IMR-90 (cell line): ENCODE measurements around the gene KLHL29. TPM values are rescaled to one million over a fixed set of nuclear protein-coding genes. Genes with fewer than 3 reads are reported as not detected.

Source experiments
- ATAC-seq: fragments of 200-7000 bp; cut with Tn5 transposase; 2 replicates; pipeline ENCODE4 v1.9.1; 2020; ENCODE audit warnings: low read depth, mild to moderate bottlenecking, moderate library complexity
- BruUV-seq: library from RNA; stranded (reverse); fragments of 400-500 nt; replicated peaks from 2 replicates; lab custom pipeline; 2021; lab: Mats Ljungman, UMichigan
- CTCF ChIA-PET: fragments of 300-600 bp; formaldehyde crosslinking; extraction: SDS; loops from one replicate; lab custom pipeline; 2021; ENCODE audit warnings: antibody characterized with exemption; lab: Yijun Ruan, JAX
- POLR2A ChIA-PET: fragments of 300-600 bp; sonication (Branson Sonifier 250); formaldehyde crosslinking; loops from one replicate; lab custom pipeline; 2022; ENCODE audit warnings: antibody characterized with exemption; ENCODE audit not compliant: unreplicated experiment; lab: Charles Lee
- DNase-seq: peaks from one replicate; pipeline ENCODE4 v3.0.0; 2013
- H2AFZ ChIP-seq: replicated peaks from 2 replicates; pipeline ENCODE3; 2013; ENCODE audit warnings: low read length, mild to moderate bottlenecking; ENCODE audit not compliant: poor library complexity
- H2AK5ac ChIP-seq: 2 replicates; pipeline ENCODE4 v1.6.1; 2013; ENCODE audit warnings: low read depth, low read length, inconsistent platforms
- H2AK9ac ChIP-seq: replicated peaks from 2 replicates; pipeline ENCODE3; 2013; ENCODE audit warnings: mild to moderate bottlenecking, low read depth, low read length, moderate library complexity; ENCODE audit not compliant: poor library complexity
- H2BK120ac ChIP-seq: 2 replicates; pipeline ENCODE4 v1.6.1; 2013; ENCODE audit warnings: low read depth, low read length, inconsistent platforms
- H2BK15ac ChIP-seq: 3 replicates; pipeline ENCODE4 v1.6.1; 2013; ENCODE audit warnings: low read depth, low read length, inconsistent platforms
- H2BK20ac ChIP-seq: 2 replicates; pipeline ENCODE4 v1.6.1; 2013; ENCODE audit warnings: low read depth, mild to moderate bottlenecking, inconsistent platforms, low read length, moderate library complexity
- H2BK5ac ChIP-seq: 2 replicates; pipeline ENCODE4 v1.6.1; 2013; ENCODE audit warnings: mild to moderate bottlenecking, low read depth, low read length, inconsistent platforms; ENCODE audit not compliant: poor library complexity, severe bottlenecking
- H3K14ac ChIP-seq: replicated peaks from 2 replicates; pipeline ENCODE4 v1.6.1; 2013; ENCODE audit warnings: low read depth, low read length, inconsistent platforms
- H3K18ac ChIP-seq: 2 replicates; pipeline ENCODE4 v1.6.1; 2013; ENCODE audit warnings: low read depth, low read length, control low read depth
- H3K23ac ChIP-seq: 2 replicates; pipeline ENCODE4 v1.6.1; 2013; ENCODE audit warnings: low read depth, low read length, inconsistent platforms
- H3K27ac ChIP-seq: 2 replicates; pipeline ENCODE4 v1.5.1; 2013; ENCODE audit warnings: mild to moderate bottlenecking, control low read depth, low read length; ENCODE audit not compliant: insufficient read depth
- H3K27me3 ChIP-seq: 2 replicates; pipeline ENCODE4 v1.6.1; 2013; ENCODE audit warnings: low read length; ENCODE audit not compliant: control insufficient read depth, insufficient read depth
- H3K36me3 ChIP-seq: 2 replicates; pipeline ENCODE4 v1.6.1; 2013; ENCODE audit warnings: low read length, mixed read lengths; ENCODE audit not compliant: control insufficient read depth, insufficient read depth
- H3K4ac ChIP-seq: 2 replicates; pipeline ENCODE4 v1.6.1; 2013; ENCODE audit warnings: low read depth, low read length, inconsistent platforms
- H3K4me1 ChIP-seq: 2 replicates; pipeline ENCODE4 v1.6.1; 2013; ENCODE audit warnings: low read length, mixed read lengths; ENCODE audit not compliant: control insufficient read depth, insufficient read depth
- H3K4me2 ChIP-seq: 2 replicates; pipeline ENCODE4 v1.6.1; 2013; ENCODE audit warnings: low read depth, mild to moderate bottlenecking, control low read depth, low read length, moderate library complexity
- H3K4me3 ChIP-seq: 2 replicates; pipeline ENCODE4 v1.5.1; 2013; ENCODE audit warnings: low read depth, mild to moderate bottlenecking, control low read depth, low read length, moderate library complexity; ENCODE audit not compliant: insufficient read depth
- H3K56ac ChIP-seq: 2 replicates; pipeline ENCODE4 v1.6.1; 2013; ENCODE audit warnings: low read length, inconsistent platforms; ENCODE audit not compliant: insufficient read depth; ENCODE audit errors: extremely low read depth
- H3K79me1 ChIP-seq, 2 experiments: 2 replicates each; pipeline ENCODE4 v1.6.1; 2013; ENCODE audit warnings: low read length in 2 of 2, inconsistent platforms in 1 of 2, low read depth in 1 of 2
- H3K9ac ChIP-seq: 2 replicates; pipeline ENCODE4 v1.6.1; 2013; ENCODE audit warnings: low read depth, low read length, control low read depth
- H3K9me1 ChIP-seq: 2 replicates; pipeline ENCODE4 v1.6.1; 2013; ENCODE audit warnings: low read length, inconsistent platforms; ENCODE audit not compliant: insufficient read depth
- H3K9me3 ChIP-seq: 2 replicates; pipeline ENCODE4 v1.6.1; 2013; ENCODE audit warnings: low read length; ENCODE audit not compliant: control insufficient read depth, insufficient read depth
- H4K20me1 ChIP-seq: 2 replicates; pipeline ENCODE4 v1.6.1; 2013; ENCODE audit warnings: low read length, inconsistent platforms; ENCODE audit not compliant: insufficient read depth
- H4K5ac ChIP-seq: 2 replicates; pipeline ENCODE4 v1.6.1; 2013; ENCODE audit warnings: mild to moderate bottlenecking, low read depth, low read length, control low read depth
- H4K8ac ChIP-seq, 2 experiments: 2 replicates each; pipeline ENCODE4 v1.6.1; 2013; ENCODE audit warnings: low read depth in 2 of 2, low read length in 2 of 2, control low read depth in 1 of 2, inconsistent platforms in 1 of 2
- H4K91ac ChIP-seq: 2 replicates; pipeline ENCODE4 v1.6.1; 2013; ENCODE audit warnings: low read depth, low read length, inconsistent platforms; ENCODE audit not compliant: insufficient read depth
- BHLHE40 ChIP-seq: fragments of 150-350 bp; IDR thresholded peaks from 2 replicates; pipeline ENCODE4 v1.6.1; 2016; ENCODE audit warnings: mild to moderate bottlenecking, low read depth, low read length
- POLR2A ChIP-seq: IDR thresholded peaks from 2 replicates; pipeline ENCODE4 v1.6.1; 2012; ENCODE audit warnings: mild to moderate bottlenecking, low read depth, low read length
- WGBS, 2 experiments: methylation state at CpG; one replicate each; pipeline versions ENCODE4 v1.1.5 to v1.1.7; 2013; ENCODE audit warnings: missing lambda C conversion rate in 2 of 2; ENCODE audit not compliant: insufficient read length in 1 of 2; ENCODE audit errors: extremely low coverage in 2 of 2; 5-methylcytosine and 5-hydroxymethylcytosine counted together
- dilution Hi-C: fragments of 300-500 bp; cut with HindIII; formaldehyde crosslinking; loops from one replicate; pipeline ENCODE4 v1.14.3; 2018; ENCODE audit warnings: low sequenced_read_pairs; ENCODE audit not compliant: unreplicated experiment
- in situ Hi-C: fragments of 300-500 bp; cut with MboI; formaldehyde crosslinking; loops from 3 replicates; pipeline ENCODE4 v1.14.3; 2019; ENCODE audit warnings: low sequenced_read_pairs, inconsistent platforms, mixed read lengths
- intact Hi-C: fragments of 100-400 bp; cut with micrococcal nuclease; formaldehyde crosslinking; loops from 2 replicates; pipeline ENCODE4 v1.10.0; 2022
- polyA plus RNA-seq, 3 experiments: library from polyadenylated mRNA; depleted of rRNA; stranded (reverse); fragments of >200 nt; gene quantifications; 2 replicates each; pipeline ENCODE4 v1.2.3, GENCODE V29; 2012; ENCODE audit warnings: low replicate concordance in 1 of 3
- total RNA-seq: library from RNA; depleted of rRNA; stranded (reverse); fragments of >200 nt; gene quantifications from 2 replicates; pipeline ENCODE4 v1.2.3, GENCODE V29; 2012

Gene KLHL29
- total and polyA plus RNA-seq, 2 of the 4 experiments (the other 2 are of a cell fraction): 2.0 to 8.0 TPM

GRCh38 chr2:23713351-23713750, 328.4 kb downstream of the KLHL29 start:
- H3K27ac ChIP-seq: no peak overlapping the region
- H3K23ac ChIP-seq: no peak overlapping the region
- no peaks in the 10 kb centered on the region; a peak in 1 of 4 replicates for H3K79me1 ChIP-seq
- no peak overlapping the region for H2AFZ ChIP-seq
- H4K20me1 ChIP-seq: no peaks in the 10 kb centered on the region
- no peak overlapping the region for H3K4me2 ChIP-seq
- H2AK5ac ChIP-seq: no peak overlapping the region
- no peaks in the 10 kb centered on the region for H3K27me3 ChIP-seq
- H4K91ac ChIP-seq: no peak overlapping the region
- ATAC-seq (no peak), DNase-seq (no peak)
- no peaks in the 10 kb centered on the region for H3K9me3 ChIP-seq
- no peak overlapping the region for H3K18ac ChIP-seq
- H3K4ac ChIP-seq: no peak overlapping the region
- CTCF ChIA-PET: interaction anchor here (0.6 kb wide), 1 partner anchor 108 kb away, joined by 4 read pairs; no protein-coding TSS in a partner anchor
- no peak overlapping the region for H2BK120ac ChIP-seq
- no peaks in the 10 kb centered on the region for H3K4me1 ChIP-seq
- H3K56ac ChIP-seq: no peak overlapping the region
- no peak overlapping the region for H4K8ac ChIP-seq
- TF ChIP-seq POLR2A (no peak), BHLHE40 (no peak)
- no peak overlapping the region for H2BK5ac ChIP-seq
- H3K36me3 ChIP-seq: peaks cover 4% of the 10 kb centered on the region
- POLR2A ChIA-PET: no interaction called here
- WGBS, 2 experiments: no CpG with 5 or more reads among the region's 5 CpGs
- peaks cover 4% of the 10 kb centered on the region; the same call in 1 of the 2 replicates for H3K9me1 ChIP-seq
- H3K9ac ChIP-seq: no peak overlapping the region
- no peak overlapping the region for H4K5ac ChIP-seq
- H3K4me3 ChIP-seq: no peak overlapping the region
- H3K14ac ChIP-seq: no peak overlapping the region
- in situ Hi-C loops: no loop called here
- no peak overlapping the region for H2BK20ac ChIP-seq
- no TSS peak for BruUV-seq
- H2AK9ac ChIP-seq: no peak overlapping the region
- dilution Hi-C loops: no loop called here
- intact Hi-C loops: no loop called here
- H2BK15ac ChIP-seq: no peak overlapping the region
